Measurements from ENCODE around the gene TAS2R10.

DNA sequence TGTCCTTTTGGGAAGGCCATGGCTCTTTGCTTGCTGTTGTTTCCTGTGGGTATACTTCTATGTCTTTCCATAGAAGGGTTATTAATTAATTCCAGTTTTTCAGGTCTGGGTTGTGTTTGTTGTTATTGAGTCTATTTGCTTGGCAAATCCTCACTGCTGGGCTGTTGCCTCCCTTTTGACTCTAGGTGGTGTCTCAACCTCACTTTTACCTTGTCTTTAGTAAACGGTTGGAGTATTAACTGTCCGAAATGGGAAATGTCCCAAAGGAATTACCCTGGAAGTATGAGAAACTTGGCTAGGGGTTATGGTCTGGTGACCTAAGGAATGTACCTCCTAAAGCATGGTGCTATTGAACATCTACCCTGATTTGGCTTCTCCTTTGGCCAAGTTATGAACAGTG lies 41.2 kb upstream of the TAS2R10 start:
- TF ChIP-seq, protein P1, sequence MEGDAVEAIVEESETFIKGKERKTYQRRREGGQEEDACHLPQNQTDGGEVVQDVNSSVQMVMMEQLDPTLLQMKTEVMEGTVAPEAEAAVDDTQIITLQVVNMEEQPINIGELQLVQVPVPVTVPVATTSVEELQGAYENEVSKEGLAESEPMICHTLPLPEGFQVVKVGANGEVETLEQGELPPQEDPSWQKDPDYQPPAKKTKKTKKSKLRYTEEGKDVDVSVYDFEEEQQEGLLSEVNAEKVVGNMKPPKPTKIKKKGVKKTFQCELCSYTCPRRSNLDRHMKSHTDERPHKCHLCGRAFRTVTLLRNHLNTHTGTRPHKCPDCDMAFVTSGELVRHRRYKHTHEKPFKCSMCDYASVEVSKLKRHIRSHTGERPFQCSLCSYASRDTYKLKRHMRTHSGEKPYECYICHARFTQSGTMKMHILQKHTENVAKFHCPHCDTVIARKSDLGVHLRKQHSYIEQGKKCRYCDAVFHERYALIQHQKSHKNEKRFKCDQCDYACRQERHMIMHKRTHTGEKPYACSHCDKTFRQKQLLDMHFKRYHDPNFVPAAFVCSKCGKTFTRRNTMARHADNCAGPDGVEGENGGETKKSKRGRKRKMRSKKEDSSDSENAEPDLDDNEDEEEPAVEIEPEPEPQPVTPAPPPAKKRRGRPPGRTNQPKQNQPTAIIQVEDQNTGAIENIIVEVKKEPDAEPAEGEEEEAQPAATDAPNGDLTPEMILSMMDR (IDR thresholded peaks at IDR 0.05) = peak; percentile 41 to 59 (median 54)
- TF ChIP-seq POLR2A (IDR thresholded peaks at IDR 0.05) = no peak
